Activated CD8-positive, alpha-beta T cell treated with anti-CD3 and anti-CD28 coated beads for 36 hours (primary cell): ENCODE results near the gene PCDHGB6. TPM values are rescaled to one million over a fixed set of nuclear protein-coding genes. Genes with fewer than 3 reads are reported as not detected.
"Not testable (repeated sequence)": the region's sequence is repeated elsewhere in the genome, so short reads cannot be mapped to it uniquely, and the experiment has no call there.

Source experiments
- ATAC-seq: fragments of 200-7000 bp; cut with Tn5 transposase; one replicate; pipeline ENCODE4 v1.10.0; 2021; ENCODE audit warnings: mild to moderate bottlenecking, moderate library complexity
- CTCF ChIA-PET: fragments of 350-600 bp; sonication (Branson Sonifier 250); formaldehyde crosslinking; loops from one replicate; lab custom pipeline; 2021; ENCODE audit warnings: antibody characterized with exemption; lab: Charles Lee
- POLR2A ChIA-PET: fragments of 350-600 bp; sonication (Branson Sonifier 250); formaldehyde crosslinking; loops from one replicate; lab custom pipeline; 2021; ENCODE audit warnings: antibody characterized with exemption; lab: Charles Lee
- DNase-seq: peaks from one replicate; pipeline ENCODE4 v3.0.0-alpha.2; 2020
- H3K27ac Mint-ChIP-seq: one replicate; pipeline ENCODE4 v1.8.0; 2021; ENCODE audit warnings: mild to moderate bottlenecking, mixed read lengths
- H3K27me3 Mint-ChIP-seq: one replicate; pipeline ENCODE4 v1.8.0; 2021; ENCODE audit warnings: mixed read lengths
- H3K36me3 Mint-ChIP-seq: one replicate; pipeline ENCODE4 v1.8.0; 2021; ENCODE audit warnings: low read depth, mixed read lengths
- H3K4me1 Mint-ChIP-seq: one replicate; pipeline ENCODE4 v1.8.0; 2021; ENCODE audit warnings: low read depth, mixed read lengths
- H3K4me3 Mint-ChIP-seq: one replicate; pipeline ENCODE4 v1.8.0; 2021; ENCODE audit warnings: mild to moderate bottlenecking, moderate library complexity, mixed read lengths
- H3K9me3 Mint-ChIP-seq: one replicate; pipeline ENCODE4 v1.8.0; 2021; ENCODE audit warnings: mixed read lengths
- CTCF ChIP-seq: fragments of 200-600 bp; IDR thresholded peaks from one replicate; pipeline ENCODE4 v1.8.0; 2022; ENCODE audit warnings: antibody characterized with exemption, mild to moderate bottlenecking
- intact Hi-C: fragments of 100-400 bp; cut with micrococcal nuclease; formaldehyde crosslinking; loops from one replicate; pipeline ENCODE4 v1.10.0; 2022
- total RNA-seq, 2 experiments: library from RNA; stranded (reverse); gene quantifications; one replicate each; pipeline ENCODE4 v1.2.3, GENCODE V29; 2021

Gene PCDHGB6
- total RNA-seq, 2 experiments from 2014 or later = 0.09 TPM; not detected in 1

DNA sequence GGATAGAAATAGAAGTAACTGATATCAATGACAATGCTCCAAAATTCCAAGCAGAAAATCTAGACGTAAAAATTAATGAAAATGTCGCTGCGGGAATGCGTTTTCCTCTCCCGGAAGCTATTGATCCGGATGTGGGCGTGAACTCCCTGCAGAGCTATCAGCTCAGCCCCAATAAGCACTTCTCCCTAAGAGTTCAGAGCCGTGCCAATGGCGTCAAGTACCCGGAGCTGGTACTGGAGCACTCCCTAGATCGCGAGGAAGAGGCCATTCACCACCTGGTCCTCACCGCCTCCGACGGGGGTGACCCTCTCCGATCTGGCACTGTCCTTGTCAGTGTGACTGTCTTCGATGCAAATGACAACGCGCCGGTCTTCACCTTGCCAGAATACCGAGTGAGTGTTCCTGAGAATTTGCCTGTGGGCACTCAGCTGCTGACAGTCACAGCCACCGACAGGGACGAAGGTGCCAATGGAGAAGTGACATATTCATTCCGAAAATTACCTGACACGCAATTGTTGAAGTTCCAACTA is 5.8 kb downstream of the PCDHGB6 start:
- peaks cover 16% of the 10 kb centered on the region for H3K4me1 Mint-ChIP-seq
- H3K27ac Mint-ChIP-seq = no peak overlapping the region
- DNase-seq (no peak), ATAC-seq (no peak)
- H3K9me3 Mint-ChIP-seq = peaks cover 31% of the 10 kb centered on the region
- H3K4me3 Mint-ChIP-seq = peak overlapping the region; percentile 73
- peaks cover 71% of the 10 kb centered on the region for H3K27me3 Mint-ChIP-seq
- CTCF ChIA-PET = interaction anchor here (0.6 to 3.7 kb wide), 35 partner anchors 8 to 572 kb away, joined by 3 to 45 read pairs (median 5); partner anchors contain the start of genes PCDHGA1, PCDHGA12, PCDHGA3 and PCDHGA4
- H3K36me3 Mint-ChIP-seq = peaks cover 30% of the 10 kb centered on the region
- no peak for TF ChIP-seq CTCF
- intact Hi-C loops = loop anchor here (5.0 kb wide), 2 partner anchors 99 to 144 kb away; no protein-coding TSS in a partner anchor
- POLR2A ChIA-PET = no interaction called here

GRCh38 chr5:141414548-141415274 is 6.9 kb downstream of the PCDHGB6 start:
- H3K27me3 Mint-ChIP-seq = peaks cover 69% of the 10 kb centered on the region
- not testable (repeated sequence) for ATAC-seq, H3K27ac Mint-ChIP-seq, DNase-seq, H3K4me3 Mint-ChIP-seq
- CTCF ChIA-PET = interaction anchor here (1.8 to 3.9 kb wide), 8 partner anchors 12 to 149 kb away, joined by 5 to 45 read pairs (median 21); partner anchors contain the start of genes PCDHGA12, PCDHGA8, PCDHGA9 and PCDHGB3
- H3K36me3 Mint-ChIP-seq = peaks cover 32% of the 10 kb centered on the region
- intact Hi-C loops = loop anchor here (5.0 kb wide), 2 partner anchors 98 to 143 kb away; no protein-coding TSS in a partner anchor
- H3K4me1 Mint-ChIP-seq = peaks cover 16% of the 10 kb centered on the region
- POLR2A ChIA-PET = interaction anchor here (0.6 kb wide), 1 partner anchor 23 kb away, joined by 3 read pairs; no protein-coding TSS in a partner anchor
- H3K9me3 Mint-ChIP-seq = peaks cover 30% of the 10 kb centered on the region

DNA sequence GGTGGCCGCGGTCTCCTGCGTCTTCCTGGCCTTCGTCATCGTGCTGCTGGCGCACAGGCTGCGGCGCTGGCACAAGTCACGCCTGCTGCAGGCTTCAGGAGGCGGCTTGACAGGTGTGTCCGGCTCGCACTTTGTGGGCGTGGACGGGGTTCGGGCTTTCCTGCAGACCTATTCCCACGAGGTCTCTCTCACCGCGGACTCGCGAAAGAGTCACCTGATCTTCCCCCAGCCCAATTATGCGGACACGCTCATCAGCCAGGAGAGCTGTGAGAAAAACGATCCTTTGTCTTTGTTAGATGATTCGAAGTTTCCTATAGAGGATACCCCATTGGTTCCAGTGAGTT is 7.4 kb downstream of the PCDHGB6 start:
- not testable (repeated sequence) for H3K27ac Mint-ChIP-seq
- CTCF ChIA-PET = interaction anchor here (0.9 to 3.9 kb wide), 5 partner anchors 59 to 148 kb away, joined by 3 to 17 read pairs (median 4); partner anchors contain the start of genes PCDHGA3 and PCDHGB1

DNA sequence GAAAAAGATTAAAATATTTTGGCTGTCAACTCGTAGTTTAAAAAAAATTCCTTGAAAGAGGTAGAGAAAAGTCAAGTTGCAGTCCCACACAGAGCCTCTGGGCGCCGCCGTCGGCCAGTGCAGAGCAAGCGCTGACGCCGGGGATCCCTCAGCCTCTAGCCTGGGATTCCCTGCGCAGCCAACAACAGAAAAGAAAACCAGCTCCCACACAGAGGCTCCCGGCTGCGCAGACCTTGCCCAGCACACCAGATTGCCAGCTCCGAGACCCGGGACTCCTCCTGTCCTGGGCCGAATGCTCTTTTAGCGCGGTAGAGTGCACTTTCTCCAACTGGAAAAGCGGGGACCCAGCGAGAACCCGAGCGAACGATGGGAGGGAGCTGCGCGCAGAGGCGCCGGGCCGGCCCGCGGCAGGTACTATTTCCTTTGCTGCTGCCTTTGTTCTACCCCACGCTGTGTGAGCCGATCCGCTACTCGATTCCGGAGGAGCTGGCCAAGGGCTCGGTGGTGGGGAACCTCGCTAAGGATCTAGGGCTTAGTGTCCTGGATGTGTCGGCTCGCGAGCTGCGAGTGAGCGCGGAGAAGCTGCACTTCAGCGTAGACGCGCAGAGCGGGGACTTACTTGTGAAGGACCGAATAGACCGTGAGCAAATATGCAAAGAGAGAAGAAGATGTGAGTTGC is 9.8 kb downstream of the PCDHGB6 start, which contains the start of gene PCDHGB7:
Gene PCDHGB7 (plus strand): TSS at position 184 of the 679 bp plus-strand sequence. CDS start 183 bp downstream, at position 367.
- CTCF ChIA-PET = interaction anchor here (0.8 to 6.5 kb wide), 13 partner anchors 9 to 209 kb away, joined by 3 to 71 read pairs (median 4); partner anchors contain the start of genes PCDHB12, PCDHGA12 and PCDHGB6
- Mint-ChIP-seq H3K4me3 (peak within 1 kb of the TSS; percentile 64), H3K27me3 (peaks cover 77% of the 10 kb centered on the region), H3K36me3 (peaks cover 39% of the 10 kb centered on the region), H3K4me1 (peaks cover 19% of the 10 kb centered on the region), H3K9me3 (peaks cover 39% of the 10 kb centered on the region)
- ATAC-seq (peak; percentile 76), DNase-seq (peak; percentile 75)
- H3K27ac Mint-ChIP-seq, intact Hi-C loops, POLR2A ChIA-PET: not testable (repeated sequence)
- TF ChIP-seq CTCF = peak; percentile 63

More for the DNA sequence above, 7.4 kb downstream of the PCDHGB6 start:
- DNase-seq, ATAC-seq, intact Hi-C loops, POLR2A ChIA-PET: not testable (repeated sequence)
- H3K4me1 Mint-ChIP-seq = peaks cover 16% of the 10 kb centered on the region
- peaks cover 68% of the 10 kb centered on the region for H3K27me3 Mint-ChIP-seq
- peaks cover 31% of the 10 kb centered on the region for H3K9me3 Mint-ChIP-seq
- peak overlapping the region; percentile 32 for H3K4me3 Mint-ChIP-seq
- peaks cover 31% of the 10 kb centered on the region for H3K36me3 Mint-ChIP-seq

DNA sequence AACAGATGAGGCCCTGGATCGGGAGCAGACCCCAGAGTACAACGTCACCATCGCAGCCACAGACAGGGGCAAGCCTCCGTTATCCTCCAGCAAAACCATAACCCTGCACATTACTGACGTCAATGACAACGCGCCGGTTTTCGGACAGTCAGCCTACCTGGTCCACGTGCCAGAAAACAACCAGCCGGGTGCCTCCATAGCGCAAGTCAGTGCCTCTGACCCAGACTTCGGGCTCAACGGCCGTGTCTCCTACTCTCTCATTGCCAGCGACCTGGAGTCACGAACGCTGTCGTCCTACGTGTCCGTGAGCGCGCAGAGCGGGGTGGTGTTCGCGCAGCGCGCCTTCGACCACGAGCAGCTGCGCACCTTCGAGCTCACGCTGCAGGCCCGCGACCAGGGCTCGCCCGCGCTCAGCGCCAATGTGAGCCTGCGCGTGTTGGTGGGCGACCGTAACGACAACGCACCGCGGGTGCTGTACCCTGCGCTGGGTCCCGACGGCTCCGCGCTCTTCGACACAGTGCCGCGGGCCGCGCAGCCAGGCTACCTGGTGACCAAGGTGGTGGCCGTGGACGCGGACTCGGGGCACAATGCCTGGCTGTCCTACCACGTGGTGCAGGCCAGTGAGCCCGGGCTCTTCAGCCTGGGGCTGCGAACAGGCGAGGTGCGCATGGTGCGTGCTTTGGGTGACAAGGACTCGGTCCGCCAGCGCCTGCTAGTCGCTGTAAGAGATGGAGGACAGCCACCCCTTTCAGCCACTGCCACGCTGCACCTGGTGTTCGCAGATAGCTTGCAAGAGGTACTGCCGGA is 11.5 kb downstream of the PCDHGB6 start:
- Mint-ChIP-seq H3K27ac (no peak overlapping the region), H3K4me1 (peaks cover 13% of the 10 kb centered on the region), H3K27me3 (peaks cover 72% of the 10 kb centered on the region), H3K9me3 (peaks cover 35% of the 10 kb centered on the region), H3K4me3 (no peak overlapping the region), H3K36me3 (peaks cover 35% of the 10 kb centered on the region)
- ATAC-seq (no peak), DNase-seq (no peak)
- POLR2A ChIA-PET = no interaction called here
- intact Hi-C loops = no loop called here
- TF ChIP-seq CTCF = no peak
- CTCF ChIA-PET = interaction anchor here (0.9 to 6.5 kb wide), 9 partner anchors 11 to 145 kb away, joined by 3 to 71 read pairs (median 10); partner anchors contain the start of genes PCDHGA12, PCDHGC3 and PCDHGC4
